ENCODE measurements around the gene MID1IP1. TPM values are rescaled to one million over a fixed set of nuclear protein-coding genes. Genes with fewer than 3 reads are reported as not detected.

MID1IP1 gene
- total RNA-seq, 1 donor from 2014 or later: 40.4 TPM

DNA sequence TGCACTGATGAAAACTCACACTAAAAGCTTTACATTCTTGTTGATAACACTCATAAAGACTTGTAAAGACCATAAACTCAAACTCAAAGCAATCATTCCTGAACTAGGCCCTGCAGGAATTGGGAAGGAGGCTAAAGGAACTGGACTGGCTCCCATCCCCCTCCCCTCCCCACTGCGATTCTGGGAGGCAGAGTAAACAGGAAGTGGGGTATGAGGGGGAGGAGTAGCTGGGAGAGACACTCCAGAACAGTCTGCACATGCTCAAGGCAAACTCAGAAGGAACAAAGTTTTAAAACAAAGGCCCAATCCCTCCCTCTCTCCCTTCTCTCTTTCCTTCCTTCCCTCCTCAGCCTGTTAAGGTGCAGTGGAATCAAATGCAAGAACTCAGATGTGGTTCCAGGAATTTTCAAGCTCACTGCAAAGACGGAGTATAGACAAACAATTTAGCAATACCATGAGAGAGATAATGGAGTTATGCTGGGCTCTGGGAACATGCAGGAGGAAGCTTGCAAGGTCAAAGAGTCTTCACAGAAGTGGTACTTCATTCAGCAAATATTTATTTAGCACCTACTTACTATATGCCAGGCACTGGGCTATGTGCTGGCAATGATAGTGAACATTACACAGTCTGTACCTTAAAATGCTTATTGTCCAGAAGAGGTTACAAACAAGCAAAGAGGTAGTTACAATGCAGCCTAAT is 15.9 kb downstream of the MID1IP1 start:
- no peak for FAIRE-seq
- H3K79me2 ChIP-seq (ENCODE audit: insufficient read depth, low read length): no peaks in the 10 kb centered on the region
- TF ChIP-seq, protein P1, sequence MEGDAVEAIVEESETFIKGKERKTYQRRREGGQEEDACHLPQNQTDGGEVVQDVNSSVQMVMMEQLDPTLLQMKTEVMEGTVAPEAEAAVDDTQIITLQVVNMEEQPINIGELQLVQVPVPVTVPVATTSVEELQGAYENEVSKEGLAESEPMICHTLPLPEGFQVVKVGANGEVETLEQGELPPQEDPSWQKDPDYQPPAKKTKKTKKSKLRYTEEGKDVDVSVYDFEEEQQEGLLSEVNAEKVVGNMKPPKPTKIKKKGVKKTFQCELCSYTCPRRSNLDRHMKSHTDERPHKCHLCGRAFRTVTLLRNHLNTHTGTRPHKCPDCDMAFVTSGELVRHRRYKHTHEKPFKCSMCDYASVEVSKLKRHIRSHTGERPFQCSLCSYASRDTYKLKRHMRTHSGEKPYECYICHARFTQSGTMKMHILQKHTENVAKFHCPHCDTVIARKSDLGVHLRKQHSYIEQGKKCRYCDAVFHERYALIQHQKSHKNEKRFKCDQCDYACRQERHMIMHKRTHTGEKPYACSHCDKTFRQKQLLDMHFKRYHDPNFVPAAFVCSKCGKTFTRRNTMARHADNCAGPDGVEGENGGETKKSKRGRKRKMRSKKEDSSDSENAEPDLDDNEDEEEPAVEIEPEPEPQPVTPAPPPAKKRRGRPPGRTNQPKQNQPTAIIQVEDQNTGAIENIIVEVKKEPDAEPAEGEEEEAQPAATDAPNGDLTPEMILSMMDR (IDR thresholded peaks at IDR 0.05; ENCODE audit: insufficient read depth, low read depth, low read length): no peak
- no peak for TF ChIP-seq EZH2 (IDR thresholded peaks at IDR 0.05; ENCODE audit: insufficient read depth, low read length)
- no peaks in the 10 kb centered on the region for H3K27me3 ChIP-seq (ENCODE audit: insufficient read depth, low read length)
- no peak for DNase-seq (ENCODE audit: low read depth)
- no peaks in the 10 kb centered on the region for H4K20me1 ChIP-seq (ENCODE audit: insufficient read depth, low read length)
- no peaks in the 10 kb centered on the region for H3K9me3 ChIP-seq (ENCODE audit: insufficient read depth, low read depth, low read length)
- Mint-ChIP-seq H3K9me3 (ENCODE audit: unreplicated experiment) (no peaks in the 10 kb centered on the region), H3K4me1 (ENCODE audit: low read depth, unreplicated experiment) (peaks cover 4% of the 10 kb centered on the region), H3K4me3 (ENCODE audit: unreplicated experiment) (no peak overlapping the region), H3K27me3 (ENCODE audit: low read depth, unreplicated experiment) (no peaks in the 10 kb centered on the region), H3K36me3 (ENCODE audit: low read depth, unreplicated experiment) (no peaks in the 10 kb centered on the region), H3K27ac (ENCODE audit: unreplicated experiment) (peak overlapping the region; percentile 90)
- no peaks in the 10 kb centered on the region for H3K4me1 ChIP-seq (ENCODE audit: insufficient read depth, low read length)
- H2AFZ ChIP-seq (ENCODE audit: low read depth, low read length): peak overlapping the region; percentile 60
- peak overlapping the region; percentile 8 for H3K4me2 ChIP-seq (ENCODE audit: low read length)
- no peak overlapping the region for H3K27ac ChIP-seq (ENCODE audit: low read depth, low read length)
- no peak overlapping the region for H3K9ac ChIP-seq (ENCODE audit: low read length)
- no peaks in the 10 kb centered on the region for H3K36me3 ChIP-seq (ENCODE audit: insufficient read depth, low read length)
- no peak overlapping the region for H3K4me3 ChIP-seq (ENCODE audit: insufficient read depth, low read depth, low read length)

DNA sequence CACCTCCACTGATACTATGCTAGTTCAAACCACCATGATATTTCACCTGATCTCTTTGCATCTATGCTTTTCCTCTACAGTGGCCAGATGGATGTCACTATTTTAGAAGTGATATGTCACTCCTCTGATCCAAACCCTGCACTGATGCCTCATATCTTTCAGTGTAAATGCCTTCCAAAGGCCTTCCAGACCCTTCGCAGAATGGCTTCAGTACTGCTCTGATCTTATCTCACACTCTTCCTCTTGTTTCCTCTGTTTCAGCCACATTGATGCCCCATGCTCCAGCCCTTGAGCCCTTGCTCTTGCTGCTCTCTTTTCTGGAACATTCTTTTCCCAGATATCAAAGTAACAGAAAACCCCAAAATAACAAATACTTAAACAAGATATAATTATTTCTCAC is 17.9 kb downstream of the MID1IP1 start:
- Histone ChIP-seq H3K9ac (ENCODE audit: low read length) (no peak overlapping the region), H3K4me1 (ENCODE audit: insufficient read depth, low read length) (no peaks in the 10 kb centered on the region), H4K20me1 (ENCODE audit: insufficient read depth, low read length) (no peaks in the 10 kb centered on the region), H3K27ac (ENCODE audit: low read depth, low read length) (no peak overlapping the region), H3K4me2 (ENCODE audit: low read length) (no peak overlapping the region), H3K27me3 (ENCODE audit: insufficient read depth, low read length) (no peaks in the 10 kb centered on the region), H2AFZ (ENCODE audit: low read depth, low read length) (no peak overlapping the region), H3K4me3 (ENCODE audit: insufficient read depth, low read depth, low read length) (no peak overlapping the region), H3K36me3 (ENCODE audit: insufficient read depth, low read length) (no peaks in the 10 kb centered on the region), H3K79me2 (ENCODE audit: insufficient read depth, low read length) (no peaks in the 10 kb centered on the region), H3K9me3 (ENCODE audit: insufficient read depth, low read depth, low read length) (no peaks in the 10 kb centered on the region)
- FAIRE-seq (no peak), DNase-seq (ENCODE audit: low read depth) (no peak)
- no peaks in the 10 kb centered on the region for H3K27me3 Mint-ChIP-seq (ENCODE audit: low read depth, unreplicated experiment)
- H3K4me3 Mint-ChIP-seq (ENCODE audit: unreplicated experiment): no peak overlapping the region
- TF ChIP-seq, protein P1 (IDR thresholded peaks at IDR 0.05; ENCODE audit: insufficient read depth, low read depth, low read length): no peak
- TF ChIP-seq EZH2 (IDR thresholded peaks at IDR 0.05; ENCODE audit: insufficient read depth, low read length): no peak
- H3K27ac Mint-ChIP-seq (ENCODE audit: unreplicated experiment): no peak overlapping the region
- H3K36me3 Mint-ChIP-seq (ENCODE audit: low read depth, unreplicated experiment): no peaks in the 10 kb centered on the region
- H3K4me1 Mint-ChIP-seq (ENCODE audit: low read depth, unreplicated experiment): peaks cover 3% of the 10 kb centered on the region
- H3K9me3 Mint-ChIP-seq (ENCODE audit: unreplicated experiment): no peaks in the 10 kb centered on the region

DNA sequence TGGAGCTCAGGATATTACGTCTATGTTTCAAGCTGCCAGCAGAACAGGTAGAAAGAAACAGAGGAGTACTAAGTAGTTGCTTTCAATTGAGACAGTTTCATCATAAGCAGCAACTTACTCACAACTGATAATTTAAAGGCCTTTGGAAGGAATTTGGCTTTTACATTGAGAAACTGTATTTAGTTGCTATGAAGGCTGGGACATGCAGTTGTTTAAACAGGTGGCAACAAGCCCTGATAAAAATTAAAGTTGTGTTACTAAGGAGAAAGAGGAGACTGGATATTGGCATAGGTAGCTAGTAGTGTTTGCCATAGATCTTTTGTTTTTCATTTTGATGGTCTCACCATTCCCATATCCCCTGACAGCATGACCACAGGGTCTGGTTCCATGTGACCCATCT is 18.4 kb downstream of the MID1IP1 start:
- DNase-seq (ENCODE audit: low read depth) (no peak), FAIRE-seq (peak; percentile 84)
- H3K27me3 ChIP-seq (ENCODE audit: insufficient read depth, low read length): no peaks in the 10 kb centered on the region
- no peaks in the 10 kb centered on the region for H3K36me3 Mint-ChIP-seq (ENCODE audit: low read depth, unreplicated experiment)
- no peaks in the 10 kb centered on the region for H3K36me3 ChIP-seq (ENCODE audit: insufficient read depth, low read length)
- TF ChIP-seq, protein P1 (IDR thresholded peaks at IDR 0.05; ENCODE audit: insufficient read depth, low read depth, low read length): no peak
- TF ChIP-seq EZH2 (IDR thresholded peaks at IDR 0.05; ENCODE audit: insufficient read depth, low read length): no peak
- H3K4me3 ChIP-seq (ENCODE audit: insufficient read depth, low read depth, low read length): no peak overlapping the region
- H3K9me3 Mint-ChIP-seq (ENCODE audit: unreplicated experiment): no peaks in the 10 kb centered on the region
- no peaks in the 10 kb centered on the region for H3K4me1 ChIP-seq (ENCODE audit: insufficient read depth, low read length)
- no peaks in the 10 kb centered on the region for H4K20me1 ChIP-seq (ENCODE audit: insufficient read depth, low read length)
- H3K4me2 ChIP-seq (ENCODE audit: low read length): no peak overlapping the region
- no peak overlapping the region for H3K27ac Mint-ChIP-seq (ENCODE audit: unreplicated experiment)
- H3K4me3 Mint-ChIP-seq (ENCODE audit: unreplicated experiment): no peak overlapping the region
- H2AFZ ChIP-seq (ENCODE audit: low read depth, low read length): no peak overlapping the region
- no peaks in the 10 kb centered on the region for H3K79me2 ChIP-seq (ENCODE audit: insufficient read depth, low read length)
- H3K4me1 Mint-ChIP-seq (ENCODE audit: low read depth, unreplicated experiment): peaks cover 3% of the 10 kb centered on the region
- no peak overlapping the region for H3K9ac ChIP-seq (ENCODE audit: low read length)
- no peaks in the 10 kb centered on the region for H3K9me3 ChIP-seq (ENCODE audit: insufficient read depth, low read depth, low read length)
- no peaks in the 10 kb centered on the region for H3K27me3 Mint-ChIP-seq (ENCODE audit: low read depth, unreplicated experiment)
- H3K27ac ChIP-seq (ENCODE audit: low read depth, low read length): no peak overlapping the region

Data from astrocyte (in vitro differentiated cells and primary cell).